Ovary (tissue), 10 donors: ENCODE results near the gene HERC4. TPM values are rescaled to one million over a fixed set of nuclear protein-coding genes. Genes with fewer than 3 reads are reported as not detected.

Experiments
- DNase-seq, 5 donors: peaks; one replicate each; pipeline ENCODE4 v3.0.0-alpha.2; 2019 to 2020
- H3K27ac ChIP-seq, 2 donors: fragments of 200-600 bp; one replicate each; pipeline versions ENCODE4 v1.5.1 to v1.8.0; 2019 to 2022
- H3K27me3 ChIP-seq: fragments of 200-600 bp; one replicate; pipeline ENCODE4 v1.8.0; 2022
- H3K36me3 ChIP-seq: fragments of 200-600 bp; sonication (generic); one replicate; pipeline ENCODE4 v1.5.1; 2019
- H3K4me1 ChIP-seq: one replicate; pipeline ENCODE4 v1.8.1; 2013; ENCODE audit warnings: mild to moderate bottlenecking, moderate library complexity; ENCODE audit not compliant: insufficient read depth
- H3K4me3 ChIP-seq: fragments of 200-600 bp; sonication (generic); one replicate; pipeline ENCODE4 v1.5.1; 2017
- H3K9me3 ChIP-seq, 2 donors: fragments of 200-600 bp in 1 of 2; sonication (generic) in 1 of 2; one replicate each; pipeline versions ENCODE4 v1.5.1 to v1.8.1; 2013 to 2019; ENCODE audit warnings: mild to moderate bottlenecking in 1 of 2, moderate library complexity in 1 of 2
- EP300 ChIP-seq: sonication (generic); formaldehyde crosslinking; IDR thresholded peaks from one replicate; pipeline ENCODE4 v1.6.1; 2017; ENCODE audit warnings: antibody characterized with exemption
- POLR2A ChIP-seq: fragments of 450-650 bp; IDR thresholded peaks from one replicate; pipeline ENCODE4 v1.6.1; 2017; ENCODE audit warnings: antibody characterized with exemption, mild to moderate bottlenecking, moderate library complexity
- WGBS, 3 donors: extraction: QIAGEN DNeasy Blood & Tissue Kit in 1 of 3; methylation state at CpG; one replicate each; pipeline versions ENCODE4 v1.1.5 to v1.1.7; 2013 to 2017; 5-methylcytosine and 5-hydroxymethylcytosine counted together
- intact Hi-C, 4 donors: fragments of 100-400 bp; cut with DNase I; formaldehyde crosslinking; loops; one replicate each; pipeline versions ENCODE4 v1.11.0 to v1.15.1; 2022 to 2023
- long read RNA-seq, 3 donors: library from polyadenylated mRNA in 2 of 3; unstranded in 2 of 3; transcript quantifications; one replicate each; pipeline ENCODE4 v2.0.0 and lab custom pipeline, GENCODE V29; 2021 to 2026
- polyA plus RNA-seq, 2 donors: library from polyadenylated mRNA; stranded (reverse); fragments of 200-250 nt in 1 of 2; fragments of 350-450 nt in 1 of 2; fragmentation: Illumina TruSeq in 1 of 2; extraction: RNeasy Lipid Tissue Mini Kit (QIAGEN cat#74804) in 1 of 2; gene quantifications; one replicate each; pipeline ENCODE4 v1.2.3, GENCODE V29; 2013 to 2014
- total RNA-seq, 7 donors: library from RNA; depleted of rRNA in 2 of 7; stranded (reverse); fragments of >200 nt in 2 of 7; fragmentation: NEBNext Ultra II Directional in 3 of 7; extraction: Animal tissue kit (Norgen Biotek cat#: 25700) in 3 of 7; gene quantifications; one replicate each; pipeline versions ENCODE4 v1.1.0 to v1.2.4, GENCODE V29; 2016 to 2023
- TF ChIP-seq, protein P1 (sequence below), 3 donors: fragments of 450-650 bp in 2 of 3; fragments of 200-600 bp in 1 of 3; IDR thresholded peaks; one replicate each; pipeline versions ENCODE4 v1.5.1 to v1.8.0; 2016 to 2022; ENCODE audit warnings: antibody characterized with exemption in 3 of 3, mild to moderate bottlenecking in 1 of 3
- donor health status: DM: no; HTN: no; CAD: no; lungs with moderate emphysema.
- donor health status: DM: no; HTN: no; CAD: no.
- donor health status: Bipolar disorder and iron deficiency.
- donor health status: DM: yes; HTN: yes; CAD: no.
- donor health status: DM: no; HTN: no; CAD: no.
- donor health status: DM: yes; HTN: yes; CAD: no.

HERC4 gene
- total RNA-seq: 10 to 100 TPM; 36.8 to 54.7 (median 47.2) TPM
- 10 to 100 TPM; 16.4 to 23.2 TPM for polyA plus RNA-seq
- long read RNA-seq, donor 1, transcript HERC4-211 (4 exons, 3,385 nt): major isoform, 5 of 13 reads
- long read RNA-seq, donor 1, partial matches to known transcripts: 4 of 13 reads
- long read RNA-seq, donor 1, other reads (novel, unspliced or antisense): 4 of 13 reads
- long read RNA-seq, donor 2, full-length matches to known transcripts: 5 of 5 reads
- long read RNA-seq, donor 2, partial matches to known transcripts: 0 of 5 reads
- long read RNA-seq, donor 2, other reads (novel, unspliced or antisense): 0 of 5 reads
- long read RNA-seq, donor 3, transcript HERC4-202 (25 exons, 3,905 nt): major isoform, 20 of 35 reads
- long read RNA-seq, donor 3, partial matches to known transcripts: 4 of 35 reads
- long read RNA-seq, donor 3, other reads (novel, unspliced or antisense): 11 of 35 reads

GRCh38 chr10:68074775-68075549 lies at the start of gene HERC4:
HERC4 (minus strand) TSS chr10:68075283; CDS start chr10:68073108, 2,175 bp downstream.
- peak; percentile 93 to 96 (median 95) for DNase-seq
- TF ChIP-seq, protein P1, sequence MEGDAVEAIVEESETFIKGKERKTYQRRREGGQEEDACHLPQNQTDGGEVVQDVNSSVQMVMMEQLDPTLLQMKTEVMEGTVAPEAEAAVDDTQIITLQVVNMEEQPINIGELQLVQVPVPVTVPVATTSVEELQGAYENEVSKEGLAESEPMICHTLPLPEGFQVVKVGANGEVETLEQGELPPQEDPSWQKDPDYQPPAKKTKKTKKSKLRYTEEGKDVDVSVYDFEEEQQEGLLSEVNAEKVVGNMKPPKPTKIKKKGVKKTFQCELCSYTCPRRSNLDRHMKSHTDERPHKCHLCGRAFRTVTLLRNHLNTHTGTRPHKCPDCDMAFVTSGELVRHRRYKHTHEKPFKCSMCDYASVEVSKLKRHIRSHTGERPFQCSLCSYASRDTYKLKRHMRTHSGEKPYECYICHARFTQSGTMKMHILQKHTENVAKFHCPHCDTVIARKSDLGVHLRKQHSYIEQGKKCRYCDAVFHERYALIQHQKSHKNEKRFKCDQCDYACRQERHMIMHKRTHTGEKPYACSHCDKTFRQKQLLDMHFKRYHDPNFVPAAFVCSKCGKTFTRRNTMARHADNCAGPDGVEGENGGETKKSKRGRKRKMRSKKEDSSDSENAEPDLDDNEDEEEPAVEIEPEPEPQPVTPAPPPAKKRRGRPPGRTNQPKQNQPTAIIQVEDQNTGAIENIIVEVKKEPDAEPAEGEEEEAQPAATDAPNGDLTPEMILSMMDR (IDR thresholded peaks at IDR 0.05): no peak
- TF ChIP-seq POLR2A: peak; percentile 79
- Histone ChIP-seq H3K27me3 (no peaks in the 10 kb centered on the region), H3K4me1 (peaks cover 1% of the 10 kb centered on the region), H3K27ac (peak within 1 kb of the TSS; percentile 91 to 93), H3K36me3 (no peaks in the 10 kb centered on the region), H3K9me3 (no peaks in the 10 kb centered on the region), H3K4me3 (peak within 1 kb of the TSS; percentile 87)
- 0 to 1% (median 1%) methylated on average over 49 to 64 of the region's 64 CpGs for WGBS, 3 donors
- intact Hi-C loops: no loop called here

DNA sequence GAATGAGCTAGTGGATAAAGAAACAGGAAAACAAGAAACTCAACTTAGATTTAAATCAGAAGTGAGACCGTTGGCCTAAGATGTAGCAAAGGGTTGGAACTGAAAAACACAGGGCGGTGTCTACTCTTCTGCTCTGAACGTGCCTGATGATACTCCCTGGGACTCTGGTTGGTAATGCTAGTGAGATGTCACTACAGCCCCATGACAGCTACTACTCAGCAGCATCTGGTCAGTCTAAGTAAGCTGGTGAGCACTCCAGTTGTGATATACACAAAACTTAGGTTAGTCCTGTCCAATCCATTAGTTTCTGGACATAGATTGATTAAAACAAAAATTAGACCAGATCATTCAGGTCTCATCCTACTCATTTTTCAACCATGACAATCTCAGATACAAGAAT lies 49.6 kb upstream of the HERC4 start:
- H3K27ac ChIP-seq: no peak overlapping the region
- no peaks in the 10 kb centered on the region for H3K27me3 ChIP-seq
- WGBS, 3 donors: 87 to 94% (median 89%) methylated on average over 3 of the region's 3 CpGs
- no peak for TF ChIP-seq EP300
- TF ChIP-seq, protein P1 (IDR thresholded peaks at IDR 0.05): no peak
- no peak for TF ChIP-seq POLR2A
- H3K9me3 ChIP-seq: no peaks in the 10 kb centered on the region
- no peak overlapping the region for H3K4me3 ChIP-seq
- DNase-seq: no peak
- peaks cover 1% of the 10 kb centered on the region for H3K4me1 ChIP-seq
- intact Hi-C loops: no loop called here
- no peaks in the 10 kb centered on the region for H3K36me3 ChIP-seq

DNA sequence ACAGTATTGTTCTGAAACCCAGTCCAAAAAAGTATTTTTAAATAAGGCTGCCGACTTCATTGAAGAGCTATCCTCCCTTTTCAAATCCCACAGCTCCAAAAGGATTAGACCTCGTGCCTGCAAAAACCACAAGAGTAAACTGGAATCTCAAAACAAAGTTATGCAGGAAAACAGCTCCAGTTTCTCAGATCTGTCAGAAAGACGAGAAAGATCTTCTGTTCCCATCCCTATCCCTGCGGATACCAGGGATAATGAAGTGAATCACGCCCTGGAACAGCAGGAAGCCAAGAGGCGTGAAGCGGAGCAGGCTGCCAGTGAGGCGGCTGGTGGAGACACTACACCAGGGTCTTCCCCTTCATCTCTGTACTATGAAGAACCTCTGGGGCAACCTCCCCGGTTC lies 46.8 kb upstream of the HERC4 start:
- Histone ChIP-seq H3K4me3 (no peak overlapping the region), H3K27ac (no peak overlapping the region)

DNA sequence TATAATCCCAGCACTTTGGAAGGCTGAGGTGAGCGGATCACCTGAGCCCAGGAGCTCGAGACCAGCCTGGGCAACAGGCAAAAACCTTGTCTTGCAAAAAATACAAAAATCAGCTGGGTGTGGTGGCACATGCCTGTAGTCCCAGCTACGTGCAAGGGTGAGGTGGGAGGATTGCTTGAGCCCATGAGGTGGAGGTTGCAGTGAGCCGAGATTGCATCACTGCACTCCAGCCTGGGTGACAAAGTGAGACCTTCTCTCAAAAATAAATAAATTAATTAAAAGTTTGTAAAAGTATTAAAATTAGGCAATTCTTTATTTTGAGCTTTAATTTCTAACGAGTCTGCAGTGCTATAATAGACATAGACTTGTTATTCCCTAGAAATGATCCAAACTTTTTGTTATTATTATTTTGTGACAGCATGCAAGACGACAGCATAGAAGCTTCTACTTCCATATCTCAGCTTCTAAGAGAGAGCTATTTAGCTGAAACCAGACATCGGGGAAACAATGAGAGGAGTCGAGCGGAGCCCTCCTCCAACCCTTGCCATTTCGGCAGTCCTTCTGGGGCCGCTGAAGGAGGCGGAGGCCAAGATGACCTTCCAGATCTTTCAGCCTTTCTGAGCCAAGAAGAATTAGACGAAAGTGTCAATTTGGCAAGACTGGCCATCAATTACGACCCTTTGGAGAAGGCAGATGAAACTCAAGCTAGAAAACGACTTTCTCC lies 46.1 kb upstream of the HERC4 start:
- Histone ChIP-seq H3K27me3 (no peaks in the 10 kb centered on the region), H3K27ac (no peak overlapping the region), H3K36me3 (no peaks in the 10 kb centered on the region), H3K4me3 (no peak overlapping the region), H3K9me3 (no peaks in the 10 kb centered on the region), H3K4me1 (no peaks in the 10 kb centered on the region)
- 41 to 61% (median 42%) methylated on average over 15 of the region's 15 CpGs for whole genome bisulfite sequencing, 3 donors
- no peak for TF ChIP-seq EP300
- TF ChIP-seq POLR2A: no peak
- TF ChIP-seq, protein P1 (IDR thresholded peaks at IDR 0.05): no peak
- intact Hi-C loops: no loop called here
- no peak for DNase-seq

More for the DNA sequence above, 46.8 kb upstream of the HERC4 start:
- TF ChIP-seq, protein P1 (IDR thresholded peaks at IDR 0.05): no peak
- DNase-seq: no peak
- H3K27me3 ChIP-seq: no peaks in the 10 kb centered on the region
- intact Hi-C loops: no loop called here
- no peaks in the 10 kb centered on the region for H3K4me1 ChIP-seq
- no peaks in the 10 kb centered on the region for H3K9me3 ChIP-seq
- H3K36me3 ChIP-seq: no peaks in the 10 kb centered on the region
- WGBS, 3 donors: 20 to 42% (median 23%) methylated on average over 9 of the region's 9 CpGs
